Glomerular endothelial cell (primary cell): ENCODE data around the gene ESR1. TPM values are rescaled to one million over a fixed set of nuclear protein-coding genes. Genes with fewer than 3 reads are reported as not detected.

Experiments used
- DNase-seq: peaks from one replicate; pipeline ENCODE4 v3.0.0-alpha.2; 2011; ENCODE audit warnings: low read depth, low spot score; ENCODE audit errors: extremely low read depth
- total RNA-seq: library from RNA; depleted of rRNA; stranded (reverse); fragments of >200 nt; gene quantifications from 2 replicates; pipeline ENCODE4 v1.2.3, GENCODE V29; 2015

Gene ESR1
- total RNA-seq, result not detected in 2 replicates

DNA sequence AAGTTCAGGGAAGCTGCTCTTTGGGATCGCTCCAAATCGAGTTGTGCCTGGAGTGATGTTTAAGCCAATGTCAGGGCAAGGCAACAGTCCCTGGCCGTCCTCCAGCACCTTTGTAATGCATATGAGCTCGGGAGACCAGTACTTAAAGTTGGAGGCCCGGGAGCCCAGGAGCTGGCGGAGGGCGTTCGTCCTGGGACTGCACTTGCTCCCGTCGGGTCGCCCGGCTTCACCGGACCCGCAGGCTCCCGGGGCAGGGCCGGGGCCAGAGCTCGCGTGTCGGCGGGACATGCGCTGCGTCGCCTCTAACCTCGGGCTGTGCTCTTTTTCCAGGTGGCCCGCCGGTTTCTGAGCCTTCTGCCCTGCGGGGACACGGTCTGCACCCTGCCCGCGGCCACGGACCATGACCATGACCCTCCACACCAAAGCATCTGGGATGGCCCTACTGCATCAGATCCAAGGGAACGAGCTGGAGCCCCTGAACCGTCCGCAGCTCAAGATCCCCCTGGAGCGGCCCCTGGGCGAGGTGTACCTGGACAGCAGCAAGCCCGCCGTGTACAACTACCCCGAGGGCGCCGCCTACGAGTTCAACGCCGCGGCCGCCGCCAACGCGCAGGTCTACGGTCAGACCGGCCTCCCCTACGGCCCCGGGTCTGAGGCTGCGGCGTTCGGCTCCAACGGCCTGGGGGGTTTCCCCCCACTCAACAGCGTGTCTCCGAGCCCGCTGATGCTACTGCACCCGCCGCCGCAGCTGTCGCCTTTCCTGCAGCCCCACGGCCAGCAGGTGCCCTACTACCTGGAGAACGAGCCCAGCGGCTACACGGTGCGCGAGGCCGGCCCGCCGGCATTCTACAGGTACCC, at the start of gene ESR1:
ESR1 (plus strand) TSS at position 170 of the 858 bp plus-strand sequence; CDS start at position 401, 231 bp downstream.
- no peak for DNase-seq

- DNase-seq, result no peak
Observed at GRCh38 chr6:151760486-151760885, 47.0 kb upstream of the ESR1 start.

DNA sequence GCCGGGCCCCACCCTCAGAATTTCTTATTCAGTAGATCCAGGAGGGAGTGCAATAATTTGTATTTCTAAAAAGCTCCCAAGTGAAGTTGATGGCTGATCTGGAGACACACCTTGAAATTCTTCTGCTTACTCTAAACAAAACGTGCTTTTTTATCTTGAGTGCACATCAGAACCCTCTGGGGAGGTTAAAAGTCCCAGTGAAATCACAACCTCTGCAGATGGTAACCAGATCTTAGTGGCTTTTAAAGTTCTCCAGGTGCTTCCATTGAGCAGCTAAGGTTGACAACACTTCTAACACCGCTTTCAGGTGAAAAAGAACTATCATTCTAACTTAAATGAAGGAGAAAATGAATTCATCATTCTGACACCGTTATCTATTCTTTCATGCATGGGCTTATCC, 45.6 kb upstream of the ESR1 start:
- no peak for DNase-seq

DNA sequence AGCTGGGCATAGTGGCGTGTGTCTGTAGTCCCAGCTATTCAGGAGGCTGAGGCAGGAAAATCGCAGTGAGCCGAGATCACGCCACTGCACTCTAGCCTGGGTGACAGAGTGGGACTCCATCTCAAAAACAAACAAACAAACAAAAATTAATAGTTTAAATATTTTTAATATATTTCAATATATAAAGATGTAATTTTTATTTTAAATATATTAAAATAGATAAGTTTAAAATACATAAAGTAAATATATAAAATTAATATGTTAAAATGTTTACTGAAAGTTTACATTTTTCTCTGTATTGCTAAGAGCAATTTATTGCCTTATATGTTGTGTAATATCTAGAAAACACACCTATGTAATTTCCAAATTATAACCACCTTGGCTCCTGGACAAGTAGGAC, 44.7 kb upstream of the ESR1 start:
- no peak for DNase-seq

DNA sequence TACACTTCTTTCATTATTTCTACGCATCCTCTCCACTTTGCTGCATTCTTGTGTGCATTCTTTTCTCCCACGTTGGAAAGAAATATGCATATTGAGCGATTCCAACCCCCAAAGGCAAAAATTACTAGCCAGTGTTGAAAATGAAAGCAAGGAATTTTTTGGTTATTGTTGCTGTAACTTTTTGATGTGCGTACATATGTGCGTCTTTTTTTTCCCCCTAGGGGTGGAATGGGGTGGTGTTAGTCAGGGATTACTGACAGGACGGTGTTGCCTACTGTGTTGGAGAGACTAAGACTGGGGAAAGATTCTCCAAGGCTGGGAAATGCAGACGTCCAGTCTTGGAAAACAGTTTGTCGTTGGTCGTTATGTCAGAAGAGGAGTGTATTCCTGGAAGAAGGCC, 44.2 kb upstream of the ESR1 start:
- no peak for DNase-seq

- no peak for DNase-seq
Observed at GRCh38 chr6:151763938-151764680, 43.4 kb upstream of the ESR1 start.

GRCh38 chr6:151765444-151765886, 42.0 kb upstream of the ESR1 start:
- DNase-seq, result peak; percentile 89

- DNase-seq, result no peak
Observed at GRCh38 chr6:151772446-151772845, 35.0 kb upstream of the ESR1 start.

DNA sequence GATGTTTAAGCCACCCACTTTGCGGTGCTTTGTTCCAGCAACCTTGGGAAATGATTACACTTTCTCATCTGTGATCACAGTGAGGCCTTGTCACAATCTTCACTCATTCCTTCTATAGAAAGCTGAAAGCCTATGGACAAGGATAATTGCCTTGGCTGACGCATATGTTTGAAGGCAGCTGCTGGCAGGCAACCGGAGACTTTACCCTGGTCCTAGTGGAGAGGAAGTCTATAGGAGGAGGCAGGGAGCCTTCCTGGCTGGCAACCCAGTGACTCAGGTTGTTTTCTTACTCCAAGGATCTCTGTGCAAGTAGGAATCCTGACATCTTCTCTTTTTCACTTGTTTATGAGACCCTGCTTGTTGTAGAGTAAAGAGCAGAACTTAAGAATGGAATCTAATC, 34.1 kb upstream of the ESR1 start:
- no peak for DNase-seq

GRCh38 chr6:151782560-151782959, 24.9 kb upstream of the ESR1 start:
- no peak for DNase-seq

GRCh38 chr6:151783692-151784091, 23.8 kb upstream of the ESR1 start:
- DNase-seq, result no peak

- DNase-seq, result no peak
Observed at GRCh38 chr6:151784441-151785214, 22.9 kb upstream of the ESR1 start.

DNA sequence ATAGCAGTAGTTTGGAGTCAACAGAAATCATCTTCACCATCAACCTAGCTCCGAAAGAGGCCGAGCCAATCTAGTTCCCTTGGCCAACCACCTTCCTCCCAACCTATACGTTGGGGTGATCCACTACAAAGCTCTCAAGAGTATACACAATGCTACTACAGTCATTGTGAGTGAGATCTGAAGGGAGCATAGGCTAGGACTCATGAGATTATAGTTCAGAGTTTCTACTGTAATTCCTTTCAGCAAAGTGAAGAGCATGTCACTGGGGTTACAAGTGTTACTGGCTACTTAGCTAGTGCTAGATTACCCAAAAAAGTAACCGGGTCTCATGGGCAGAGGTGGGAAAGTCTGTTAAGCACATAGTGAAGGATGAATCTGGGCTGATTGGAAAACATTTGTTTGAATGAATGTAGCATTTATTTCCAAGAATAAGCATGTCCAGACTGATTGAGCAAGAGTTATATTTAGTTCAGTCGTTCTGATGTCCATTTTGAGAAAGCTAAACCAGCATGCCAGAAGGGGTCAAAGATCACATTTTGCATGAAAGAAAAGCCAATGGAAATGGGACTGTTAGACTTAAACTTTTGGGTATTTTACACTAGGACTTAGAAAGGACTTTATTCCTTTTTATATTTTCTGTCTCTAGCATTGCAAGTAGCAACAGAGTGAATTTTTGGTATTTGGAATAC, 10.5 kb upstream of the ESR1 start:
- no peak for DNase-seq

DNA sequence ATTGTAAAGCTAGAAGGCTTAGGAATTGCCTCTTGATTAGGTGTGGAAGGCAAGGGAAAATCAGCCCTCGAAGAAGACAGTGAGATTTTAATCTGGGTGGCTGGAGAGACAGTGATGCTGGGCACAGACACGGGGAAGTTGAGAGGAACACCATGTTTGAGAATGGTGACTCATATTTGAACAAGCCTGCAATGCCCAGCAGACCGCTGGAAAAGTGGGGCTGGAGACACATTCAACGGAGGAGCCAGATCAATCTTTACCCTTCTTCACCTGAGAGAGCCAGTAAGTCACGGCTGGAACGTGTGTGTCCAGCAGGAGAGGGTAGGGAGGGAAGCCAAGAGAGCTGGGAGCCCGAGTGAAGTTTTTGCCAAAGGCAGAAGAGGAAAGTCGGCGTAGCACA, 3.7 kb upstream of the ESR1 start:
- DNase-seq, result no peak

GRCh38 chr6:151804585-151805285, 2.7 kb upstream of the ESR1 start:
- DNase-seq, result no peak

DNA sequence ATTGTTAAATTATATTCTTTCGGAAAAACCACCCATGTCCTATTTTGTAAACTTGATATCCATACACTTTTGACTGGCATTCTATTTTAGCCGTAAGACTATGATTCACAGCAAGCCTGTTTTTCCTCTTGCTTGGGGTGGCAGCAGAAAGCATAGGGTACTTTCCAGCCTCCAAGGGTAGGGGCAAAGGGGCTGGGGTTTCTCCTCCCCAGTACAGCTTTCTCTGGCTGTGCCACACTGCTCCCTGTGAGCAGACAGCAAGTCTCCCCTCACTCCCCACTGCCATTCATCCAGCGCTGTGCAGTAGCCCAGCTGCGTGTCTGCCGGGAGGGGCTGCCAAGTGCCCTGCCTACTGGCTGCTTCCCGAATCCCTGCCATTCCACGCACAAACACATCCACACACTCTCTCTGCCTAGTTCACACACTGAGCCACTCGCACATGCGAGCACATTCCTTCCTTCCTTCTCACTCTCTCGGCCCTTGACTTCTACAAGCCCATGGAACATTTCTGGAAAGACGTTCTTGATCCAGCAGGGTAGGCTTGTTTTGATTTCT, 2.1 kb upstream of the ESR1 start:
- DNase-seq, result no peak

- DNase-seq, result no peak
Observed at GRCh38 chr6:151806757-151807512, 547 bp upstream of the ESR1 start.

DNA sequence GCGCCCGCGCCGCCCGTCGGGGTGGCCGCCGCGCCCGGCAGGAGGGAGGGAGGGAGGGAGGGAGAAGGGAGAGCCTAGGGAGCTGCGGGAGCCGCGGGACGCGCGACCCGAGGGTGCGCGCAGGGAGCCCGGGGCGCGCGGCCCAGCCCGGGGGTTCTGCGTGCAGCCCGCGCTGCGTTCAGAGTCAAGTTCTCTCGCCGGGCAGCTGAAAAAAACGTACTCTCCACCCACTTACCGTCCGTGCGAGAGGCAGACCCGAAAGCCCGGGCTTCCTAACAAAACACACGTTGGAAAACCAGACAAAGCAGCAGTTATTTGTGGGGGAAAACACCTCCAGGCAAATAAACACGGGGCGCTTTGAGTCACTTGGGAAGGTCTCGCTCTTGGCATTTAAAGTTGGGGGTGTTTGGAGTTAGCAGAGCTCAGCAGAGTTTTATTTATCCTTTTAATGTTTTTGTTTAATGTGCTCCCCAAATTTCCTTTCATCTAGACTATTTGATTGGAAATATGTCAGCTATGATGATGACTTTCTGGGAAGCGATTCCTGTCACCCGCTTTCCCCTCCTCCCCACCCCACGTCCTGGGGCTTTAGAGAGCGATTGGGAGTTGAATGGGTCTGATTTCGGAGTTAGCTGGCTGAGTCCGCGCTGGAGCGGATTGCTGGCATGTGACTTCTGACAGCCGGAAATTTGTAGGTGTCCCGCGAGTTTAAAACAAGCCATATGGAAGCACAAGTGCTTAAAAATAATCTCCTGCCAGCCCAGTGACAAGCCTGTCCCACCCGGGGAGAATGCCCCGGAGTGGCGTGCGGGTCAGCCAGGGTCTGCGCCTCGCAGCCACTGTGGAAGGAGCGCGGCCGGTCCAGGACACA, 1.1 kb downstream of the ESR1 start:
- DNase-seq, result no peak
